HG03135 (cell line): ENCODE data around the gene BORCS6.
"Not testable (repeated sequence)": the region's sequence is repeated elsewhere in the genome, so short reads cannot be mapped to it uniquely, and the experiment has no call there.

Experiments
- ATAC-seq: cut with Tn5 transposase; IDR thresholded peaks from one replicate; pipeline ENCODE4 v1.9.1; 2021; ENCODE audit warnings: mild to moderate bottlenecking, moderate library complexity; ENCODE audit not compliant: unreplicated experiment

The BORCS6 gene

DNA sequence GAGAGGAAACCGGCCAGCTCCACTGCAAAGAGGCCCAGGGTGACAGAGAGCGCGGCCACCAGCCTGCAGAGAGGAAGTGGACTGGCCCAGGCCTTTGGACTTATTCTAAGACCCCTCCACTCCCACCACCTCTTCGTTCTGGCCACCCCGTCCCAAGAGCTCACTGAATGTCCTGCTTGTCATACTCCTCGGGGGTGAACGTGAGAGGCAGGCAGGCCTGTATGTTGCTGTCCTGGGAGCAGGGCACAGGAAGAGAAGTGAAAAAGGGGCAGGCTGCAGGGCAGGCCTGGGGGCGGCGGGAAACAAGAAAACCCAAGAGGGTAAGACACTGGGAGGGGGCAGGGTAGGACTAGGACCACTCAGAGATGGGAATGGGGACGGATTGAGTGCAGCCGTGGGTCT is 14.2 kb downstream of the BORCS6 start:
- no peak for ATAC-seq

DNA sequence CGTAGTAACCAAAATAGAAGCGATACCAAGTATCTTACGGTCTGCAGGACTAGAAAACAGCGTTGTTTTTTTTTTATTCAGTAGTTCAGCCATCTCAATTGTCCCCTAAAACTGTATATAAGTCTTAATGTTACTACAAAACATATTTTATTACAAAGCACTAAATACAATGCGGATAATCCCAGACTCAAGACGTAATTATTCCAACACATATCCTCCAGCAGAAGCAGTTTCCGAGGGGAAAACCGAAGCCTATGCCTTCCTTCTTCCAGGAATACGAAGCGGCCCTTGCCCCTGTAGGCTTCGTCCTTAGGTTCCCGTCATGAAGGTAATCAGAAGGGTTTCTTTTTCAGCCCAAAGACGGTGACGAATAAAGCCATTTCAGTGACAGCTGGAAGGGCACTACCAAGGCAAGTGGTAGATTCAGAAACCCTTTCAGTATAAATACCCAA is 16.1 kb downstream of the BORCS6 start:
- no peak for ATAC-seq

DNA sequence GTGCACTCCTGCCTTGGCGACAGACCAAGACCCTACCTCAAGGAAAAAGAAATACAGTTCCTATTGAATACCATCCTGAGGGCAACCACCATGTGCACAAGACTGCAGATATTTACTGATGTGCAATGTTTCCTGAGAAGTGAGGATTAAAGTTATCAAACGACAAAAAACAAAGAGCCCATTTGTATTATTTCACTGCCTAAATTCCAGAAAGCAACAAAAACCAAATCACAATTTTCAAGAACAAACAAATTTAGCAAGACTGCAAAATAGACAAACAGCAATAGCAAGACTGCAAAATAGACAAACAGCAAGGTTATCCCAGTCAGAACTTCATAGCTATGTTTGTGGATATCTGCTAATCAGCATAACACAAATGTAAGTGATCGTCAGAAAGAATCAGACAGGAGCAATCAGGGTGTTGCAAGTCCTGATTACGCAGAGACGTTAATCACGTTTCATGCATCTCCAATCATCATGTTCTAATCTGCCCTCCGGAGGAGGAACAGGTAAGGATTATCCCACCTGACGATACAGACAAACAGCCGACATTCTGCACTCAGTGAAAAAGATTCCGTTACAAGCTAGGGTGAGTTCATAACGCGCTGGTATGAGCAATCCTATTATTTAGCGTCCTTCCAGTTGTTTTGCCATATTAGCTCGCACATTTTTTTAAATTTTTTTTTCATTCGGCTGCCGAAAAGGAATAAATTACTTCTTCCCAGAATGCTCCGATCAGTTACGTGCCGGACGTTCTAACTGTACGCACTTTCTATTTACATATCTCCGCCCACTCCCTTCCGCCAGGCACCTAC is 16.7 kb downstream of the BORCS6 start:
- ATAC-seq, result peak; percentile 65

DNA sequence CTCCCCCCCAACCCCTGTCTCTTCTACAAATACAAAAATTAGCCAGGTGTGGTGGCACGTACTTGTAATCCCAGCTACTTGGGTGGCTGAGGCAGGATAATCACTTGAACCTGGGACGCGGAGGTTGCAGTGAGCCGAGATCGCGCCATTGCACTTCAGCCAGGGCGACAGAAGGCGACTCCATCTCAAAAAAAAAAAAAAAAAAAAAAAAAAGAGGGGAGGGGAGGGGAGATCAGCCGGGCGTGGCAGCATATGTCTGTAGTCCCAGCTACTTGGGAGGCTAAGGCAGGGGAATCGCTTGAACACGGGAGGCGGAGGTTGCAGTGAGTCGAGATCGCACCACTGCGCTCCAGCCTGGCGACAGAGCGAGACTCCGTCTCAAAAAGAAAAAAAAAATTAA is 19.8 kb downstream of the BORCS6 start:
- not testable (repeated sequence) for ATAC-seq

DNA sequence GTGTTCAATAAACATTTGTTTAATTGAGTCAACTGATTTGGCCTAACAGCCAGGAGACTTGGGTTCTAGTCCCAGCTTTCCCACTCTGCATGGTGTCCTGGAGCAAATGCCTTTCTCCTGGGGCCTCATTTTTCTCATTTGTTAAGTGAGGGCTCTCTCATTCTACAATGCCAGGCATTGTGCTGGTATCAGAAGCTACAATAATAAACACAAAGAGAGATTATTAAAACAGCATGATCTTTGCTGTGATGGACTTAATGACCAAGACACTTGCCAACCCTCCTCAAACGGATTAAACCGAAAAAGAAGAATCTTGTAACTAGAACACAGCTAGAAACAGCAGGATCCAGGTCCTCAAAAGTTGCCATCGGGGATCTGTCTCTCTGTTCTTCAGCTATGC is 22.5 kb downstream of the BORCS6 start:
- ATAC-seq, result no peak

DNA sequence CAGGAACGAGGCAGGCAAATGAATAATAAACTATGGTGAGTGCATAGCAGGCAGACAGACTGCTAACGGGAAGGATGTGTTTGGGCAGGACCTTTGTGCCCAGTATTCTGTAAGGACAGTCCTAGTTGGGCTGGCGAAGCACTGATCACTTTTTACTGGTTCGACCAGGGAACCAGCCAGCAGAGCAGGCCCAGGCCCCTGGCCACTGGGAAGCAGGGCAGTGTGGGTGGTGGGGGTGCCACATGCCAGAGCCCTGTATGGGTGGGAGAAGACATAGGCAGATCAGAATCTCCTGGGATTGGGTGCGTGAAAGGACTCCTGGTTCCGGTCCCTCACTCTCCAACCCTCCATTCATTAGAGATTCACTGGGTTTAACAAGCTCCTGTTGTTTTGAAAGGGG is 23.2 kb downstream of the BORCS6 start:
- ATAC-seq, result no peak

DNA sequence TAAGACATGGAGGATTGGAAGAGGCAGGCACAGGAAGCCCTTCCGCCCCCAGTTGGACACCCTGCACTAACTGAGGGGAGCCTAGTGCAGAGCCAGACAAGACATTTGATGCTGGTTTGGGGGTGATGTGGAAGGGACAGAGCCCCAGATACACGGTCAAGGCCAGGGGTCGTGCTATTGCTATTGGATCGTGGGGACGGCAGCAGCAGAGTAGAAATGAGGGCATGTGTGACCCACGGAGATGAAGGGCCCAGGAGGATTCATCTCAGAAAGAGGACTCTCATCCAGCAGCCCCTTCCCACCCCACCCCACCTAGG is 25.2 kb downstream of the BORCS6 start:
- ATAC-seq, result no peak

DNA sequence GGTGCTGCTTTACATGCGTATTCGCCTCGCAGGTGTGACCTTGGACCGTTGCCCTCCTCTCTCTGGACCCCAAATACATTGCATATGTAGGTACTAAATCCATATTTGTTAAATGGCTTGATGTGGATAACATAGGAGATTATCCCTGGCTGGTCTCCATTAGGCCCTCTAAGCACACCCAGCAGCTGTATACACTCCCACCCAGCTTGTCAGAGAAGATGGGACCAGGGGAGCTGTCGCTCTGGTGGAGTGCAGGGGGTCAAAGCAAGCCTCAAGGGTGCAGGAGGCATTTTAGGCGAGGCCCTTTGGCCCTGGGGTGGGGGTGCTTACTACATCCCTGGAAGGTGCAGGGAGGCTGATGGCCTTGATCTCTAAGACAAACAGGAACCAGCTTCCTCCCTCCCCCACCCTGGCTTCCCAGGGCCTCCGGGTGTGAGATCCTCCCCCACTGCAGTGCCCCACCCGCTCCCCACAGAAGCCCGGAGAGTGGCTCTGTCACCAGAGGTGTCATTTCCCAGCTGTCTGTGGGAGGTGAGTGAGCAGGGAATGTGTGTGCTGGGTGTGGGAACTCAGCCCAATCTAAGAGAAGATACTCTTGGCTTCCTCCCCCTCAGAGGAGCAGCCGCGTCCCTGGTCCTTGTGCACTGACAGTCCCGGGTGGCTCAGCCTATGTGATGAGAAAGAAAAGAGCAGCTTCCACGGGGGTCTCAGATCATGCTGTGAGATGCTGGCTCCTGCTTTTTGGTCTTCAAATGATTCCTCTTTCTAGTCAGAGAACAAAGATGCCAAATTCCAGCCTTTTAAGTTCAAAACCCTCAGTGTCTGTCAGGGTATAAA is 25.8 kb downstream of the BORCS6 start:
- no peak for ATAC-seq

DNA sequence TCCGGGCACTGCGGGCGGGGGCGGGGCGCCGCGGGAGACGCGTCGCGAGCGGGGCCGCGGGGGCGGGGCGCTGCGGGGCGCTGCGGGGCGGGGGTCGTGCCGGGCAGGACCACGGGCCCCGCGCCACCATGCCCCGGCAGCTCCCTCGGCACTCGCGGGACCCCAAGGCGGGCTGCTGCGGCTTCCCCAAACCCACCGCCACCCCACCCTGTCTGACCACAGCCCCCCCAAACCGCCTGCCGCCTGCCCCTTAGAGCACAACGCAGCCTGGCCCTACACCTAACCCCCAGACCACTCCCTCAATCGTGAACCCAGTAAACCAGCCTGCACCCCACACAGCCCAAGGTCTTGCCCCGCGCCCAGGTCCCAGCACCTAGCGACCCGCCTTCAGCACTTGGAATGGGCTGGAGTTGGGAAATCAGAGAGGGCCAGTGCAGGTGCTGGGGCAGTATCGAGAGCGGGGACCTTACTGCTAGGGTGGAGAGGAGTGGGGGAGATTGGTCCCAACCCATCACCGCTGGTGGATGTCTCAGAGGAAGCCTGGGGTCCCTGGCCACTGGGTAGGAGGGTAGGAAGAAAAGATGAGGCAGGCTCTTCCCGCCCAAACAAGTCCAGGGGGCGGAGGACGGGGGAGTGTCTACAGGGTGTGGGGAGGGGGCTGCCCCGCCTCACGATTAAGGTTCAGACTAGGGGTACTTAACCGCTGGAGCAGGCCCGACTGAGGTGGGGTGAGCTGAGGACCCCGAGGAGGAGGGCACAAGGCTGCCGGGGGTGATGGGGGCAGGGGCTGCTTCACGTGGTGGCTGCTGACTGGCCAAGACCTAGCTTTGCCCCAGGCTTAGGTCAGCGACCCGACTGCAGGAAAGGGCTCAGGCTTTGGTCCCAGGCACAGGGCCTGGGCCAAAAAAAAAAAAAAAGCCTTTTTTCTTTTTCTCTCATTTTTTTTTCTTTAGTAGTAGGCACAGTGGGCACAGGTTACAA is 26.7 kb downstream of the BORCS6 start:
- no peak for ATAC-seq

DNA sequence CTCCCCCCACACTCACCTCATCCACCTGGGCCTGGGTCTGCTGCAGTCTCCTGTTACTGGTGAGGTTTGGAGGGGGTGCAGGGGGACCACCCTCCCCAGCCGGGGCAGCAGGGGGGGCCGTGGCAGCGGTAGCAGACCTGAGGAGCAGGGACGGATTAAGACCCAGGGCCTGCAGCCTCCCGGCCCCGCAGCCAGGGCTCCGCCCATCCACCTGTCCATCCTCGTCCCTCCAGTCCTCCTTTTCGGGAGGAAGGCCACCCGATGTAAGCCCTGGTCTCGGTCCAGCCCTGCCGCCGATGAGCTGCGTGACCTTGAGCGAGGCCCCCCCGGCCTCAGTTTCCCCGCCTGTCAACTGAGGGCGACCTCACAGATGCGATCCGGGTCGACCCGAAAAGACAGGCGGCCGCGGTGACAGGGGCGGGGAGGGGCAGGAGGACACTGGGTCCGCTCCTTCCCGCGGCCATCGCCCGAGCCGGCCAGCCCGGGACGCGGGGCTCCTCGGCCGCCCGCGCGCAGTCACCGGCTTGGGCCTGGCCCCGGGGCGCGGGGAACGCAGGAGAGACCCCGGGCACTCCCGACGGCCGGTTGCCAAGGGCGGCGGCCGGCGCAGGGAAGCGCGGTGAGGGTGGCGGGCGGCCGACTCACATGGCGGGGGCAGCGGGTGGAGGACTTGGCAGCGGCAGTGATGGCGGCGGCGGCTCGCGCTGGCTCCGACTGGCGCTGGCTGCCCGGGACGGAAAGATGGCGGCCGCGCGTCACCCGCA is 27.6 kb downstream of the BORCS6 start, which contains the start of gene VAMP2:
Gene VAMP2 (minus strand): TSS at position 716 of the 764 bp plus-strand sequence. CDS start 69 bp downstream, at position 647.
- peak; percentile 50 for ATAC-seq

DNA sequence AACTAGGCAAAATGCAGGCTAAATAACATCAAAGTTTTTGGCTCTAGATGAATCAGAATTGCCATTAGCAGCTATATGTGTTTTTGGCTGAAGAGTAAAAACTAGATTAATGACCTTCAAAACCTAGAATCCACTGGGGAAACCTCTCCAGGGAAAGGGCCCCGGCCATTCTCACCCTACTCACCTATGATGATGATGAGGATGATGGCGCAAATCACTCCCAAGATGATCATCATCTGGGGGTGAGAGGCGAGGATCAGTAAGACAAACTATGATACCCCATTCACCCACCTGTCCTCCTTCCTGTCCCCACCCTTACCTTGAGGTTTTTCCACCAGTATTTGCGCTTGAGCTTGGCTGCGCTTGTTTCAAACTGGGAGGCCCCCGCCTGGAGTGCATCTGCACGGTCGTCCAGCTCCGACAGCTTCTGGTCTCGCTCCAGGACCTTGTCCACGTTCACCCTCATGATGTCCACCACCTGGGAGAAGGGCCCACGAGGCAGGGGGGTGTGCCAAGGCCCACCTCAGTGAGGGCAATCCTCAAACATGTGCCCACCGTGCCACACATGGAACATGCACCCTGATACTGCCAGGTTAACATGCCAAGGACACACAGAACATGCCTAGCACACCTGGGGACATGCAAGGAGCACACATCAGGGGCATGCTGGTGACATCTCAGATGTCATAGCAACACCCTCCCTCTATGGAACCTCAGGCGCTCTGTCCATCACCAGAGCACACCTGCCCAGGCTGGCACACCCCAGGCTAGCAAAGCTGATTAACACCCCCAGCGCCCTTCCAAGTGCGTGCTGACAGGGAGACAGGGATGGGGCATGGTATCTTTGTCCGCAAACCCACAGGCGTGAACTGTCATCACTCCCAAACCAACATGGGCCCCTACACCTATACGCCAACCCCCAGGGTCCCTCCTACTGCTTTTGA is 28.4 kb downstream of the BORCS6 start:
- no peak for ATAC-seq

DNA sequence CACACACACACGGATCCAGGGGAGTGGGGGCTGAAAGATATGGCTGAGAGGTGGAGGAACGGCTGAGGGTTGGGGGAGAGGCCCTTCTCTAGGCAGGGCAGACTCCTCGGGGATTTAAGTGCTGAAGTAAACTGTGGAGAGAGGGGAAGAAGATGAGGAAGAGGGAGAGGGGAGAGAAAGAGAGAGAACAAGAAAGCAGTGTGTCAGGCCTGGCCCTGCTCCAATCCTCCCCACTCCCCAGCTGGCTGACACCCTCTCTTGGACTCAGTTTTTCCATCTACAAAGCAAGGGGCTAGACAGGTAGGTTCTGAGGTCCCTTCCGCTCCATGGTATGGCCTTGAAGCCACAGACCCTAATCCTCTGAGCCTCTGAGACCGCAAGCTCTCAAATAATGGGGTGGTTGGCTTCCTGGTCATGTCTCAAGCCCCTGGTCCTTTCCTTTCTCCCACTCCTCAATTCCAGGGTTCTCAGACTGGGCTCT is 29.2 kb downstream of the BORCS6 start:
- no peak for ATAC-seq

DNA sequence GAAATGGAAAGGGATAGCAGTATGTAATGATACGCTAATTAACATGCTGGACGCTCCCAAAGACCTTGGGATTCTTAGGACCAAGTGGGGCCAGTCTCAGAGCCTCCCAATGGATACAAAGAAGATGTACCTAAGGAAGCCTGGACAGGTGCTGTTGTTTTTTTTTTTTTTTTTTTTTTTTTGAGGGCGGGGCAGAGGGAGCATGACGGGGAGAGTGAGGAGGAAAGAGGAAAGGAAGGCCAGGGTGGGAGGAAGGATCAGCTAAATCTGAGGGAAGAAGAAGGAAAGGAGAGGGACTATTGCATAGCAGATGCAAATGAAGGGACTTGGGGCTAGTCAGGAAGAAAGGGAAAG is 29.8 kb downstream of the BORCS6 start:
- ATAC-seq, result no peak

DNA sequence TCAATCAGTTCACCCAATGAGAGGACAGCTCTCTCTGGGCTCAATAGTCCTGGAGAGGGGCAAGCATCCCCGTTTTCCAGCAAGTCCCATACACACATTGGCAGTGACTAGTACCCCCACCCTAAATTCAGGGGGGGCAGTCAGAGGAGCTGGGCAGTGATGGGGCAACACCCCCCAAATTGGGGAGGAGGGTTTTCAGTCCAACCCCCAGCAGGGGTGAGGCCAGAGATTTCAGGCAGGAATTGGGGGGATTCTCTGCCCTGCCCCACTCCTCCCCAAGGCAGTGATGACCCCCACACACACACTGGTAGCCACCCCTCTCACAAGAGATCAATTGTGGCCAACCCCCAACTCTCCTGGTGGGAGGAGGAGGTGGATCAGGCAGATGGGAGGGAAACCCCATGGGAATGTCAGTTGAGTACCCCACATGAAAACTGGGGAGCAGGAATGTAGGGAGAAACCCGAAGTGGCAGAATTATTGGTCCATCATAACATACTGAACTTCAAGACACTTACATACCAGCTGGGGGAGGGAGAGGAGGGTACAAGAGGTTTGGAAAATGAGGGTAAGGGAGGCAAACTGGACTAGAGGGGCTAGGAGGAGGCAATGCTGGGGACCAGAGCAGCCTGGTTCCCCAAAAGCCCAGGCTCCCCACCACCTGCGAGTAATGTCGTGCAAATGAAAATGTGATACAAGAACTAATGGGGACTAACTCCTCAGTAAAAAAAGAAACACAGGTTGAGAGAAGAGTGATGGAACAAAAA is 30.3 kb downstream of the BORCS6 start:
- no peak for ATAC-seq

DNA sequence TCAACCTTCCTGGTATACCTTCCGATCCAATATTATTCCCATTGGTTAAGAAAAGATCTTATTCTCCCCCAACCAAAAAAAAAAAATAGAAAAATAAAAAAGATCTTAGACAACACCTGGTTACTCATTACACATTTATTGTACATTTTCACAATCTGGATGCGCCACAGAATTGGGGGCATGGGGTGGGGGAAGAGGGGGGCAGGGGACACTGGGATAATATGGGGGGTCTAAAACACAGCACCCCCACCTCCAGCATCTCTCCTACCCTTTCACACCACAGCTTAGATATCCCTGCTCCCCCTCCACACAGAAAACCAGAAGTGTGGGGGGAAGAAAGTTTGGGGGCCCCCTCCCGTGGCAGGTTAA is 31.0 kb downstream of the BORCS6 start:
- no peak for ATAC-seq

DNA sequence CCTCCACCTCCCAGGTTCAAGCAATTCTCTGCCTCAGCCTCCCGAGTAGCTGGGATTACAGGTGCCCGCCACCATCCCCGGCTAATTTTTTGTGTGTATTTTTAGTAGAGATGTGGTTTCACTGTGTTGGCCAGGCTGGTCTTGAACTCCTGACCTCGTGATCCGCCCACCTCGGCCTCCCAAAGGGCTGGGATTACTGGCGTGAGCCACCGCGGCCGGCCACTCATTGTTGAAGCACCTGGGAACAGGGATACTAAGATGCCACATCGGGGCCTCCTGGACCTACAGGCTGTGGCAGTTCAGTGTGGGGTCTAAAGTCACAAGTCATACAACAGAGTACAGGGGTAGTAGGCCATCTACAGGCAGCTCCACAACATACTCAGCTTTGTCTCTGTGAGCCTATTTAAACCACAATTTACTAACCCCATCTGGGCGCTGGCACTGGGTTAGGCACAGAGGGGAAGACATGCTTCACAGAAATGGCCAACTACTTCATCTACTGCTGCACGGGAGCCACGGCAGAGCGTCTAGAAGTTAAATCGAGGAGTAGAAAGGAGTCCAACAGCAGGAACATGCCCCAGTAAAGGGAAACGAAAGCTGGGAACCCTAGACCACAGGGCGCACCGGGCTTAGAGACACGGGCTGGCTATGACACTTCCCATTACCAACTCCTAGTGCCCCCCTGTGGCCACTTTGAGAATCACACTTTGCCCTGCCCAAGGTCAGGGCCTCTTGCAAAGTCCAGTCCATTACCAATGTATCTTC is 31.5 kb downstream of the BORCS6 start:
- ATAC-seq, result no peak

DNA sequence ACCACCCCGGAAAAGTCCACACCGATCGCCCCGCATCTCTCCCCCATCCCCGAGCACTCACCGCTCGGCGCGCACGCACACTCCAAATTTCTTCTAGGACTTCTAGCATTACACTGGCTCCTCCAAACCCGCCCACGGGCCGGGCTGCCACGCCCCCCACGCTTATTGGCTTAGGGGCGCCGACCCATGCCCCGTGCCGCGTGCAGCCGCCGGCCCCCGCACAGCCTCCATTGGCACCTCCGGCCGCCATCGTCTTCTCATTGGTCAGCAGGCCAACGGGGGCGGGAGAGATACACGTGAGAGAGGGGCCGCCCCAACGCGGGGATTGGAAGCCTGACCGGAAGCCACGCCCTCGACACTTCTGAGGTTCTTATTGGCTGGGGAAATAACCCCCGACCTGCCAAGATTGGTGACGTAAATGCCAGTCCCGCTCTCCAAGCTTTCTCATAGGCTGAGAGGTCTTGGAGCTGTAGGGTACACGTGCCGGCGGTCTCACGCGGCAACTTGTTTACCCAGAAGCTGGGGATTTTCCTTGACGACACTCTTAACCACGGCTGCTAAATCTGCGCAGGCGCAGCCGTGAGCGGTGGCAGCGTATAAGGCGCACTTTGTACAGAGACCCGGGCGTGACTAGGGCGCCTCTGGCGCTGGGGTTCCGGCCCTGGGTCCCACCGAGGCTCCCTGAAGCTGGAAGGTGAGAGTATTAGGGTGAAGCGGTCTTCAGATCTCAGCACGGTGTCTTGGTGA is 33.6 kb downstream of the BORCS6 start:
- peak; percentile 70 for ATAC-seq
